Effector memory CD4-positive, alpha-beta T cell (primary cell): ENCODE data around the gene ANKRD53.
A peak's percentile ranks its signal among the peaks of the same experiment; 100 is the strongest.
"Not testable (repeated sequence)": the region's sequence is repeated elsewhere in the genome, so short reads cannot be mapped to it uniquely, and the experiment has no call there.

ENCODE experiments used
- DNase-seq, 3 donors: peaks; one replicate each; pipeline ENCODE4 v3.0.0-alpha.2; 2020
- H3K27ac ChIP-seq: 2 replicates; pipeline ENCODE4 v1.7.0; 2013; ENCODE audit warnings: mild to moderate bottlenecking, low read length, moderate library complexity; ENCODE audit not compliant: insufficient read depth, poor library complexity, severe bottlenecking
- H3K27me3 ChIP-seq: replicated peaks from 2 replicates; pipeline ENCODE4 v1.7.0; 2013; ENCODE audit warnings: mild to moderate bottlenecking, low read length; ENCODE audit not compliant: insufficient read depth, control insufficient read depth, poor library complexity, severe bottlenecking
- H3K36me3 ChIP-seq: 2 replicates; pipeline ENCODE4 v1.7.0; 2013; ENCODE audit warnings: mild to moderate bottlenecking, low read length, moderate library complexity; ENCODE audit not compliant: control insufficient read depth, insufficient read depth
- H3K4me1 ChIP-seq: 2 replicates; pipeline ENCODE4 v1.7.0; 2013; ENCODE audit warnings: low read length, mild to moderate bottlenecking; ENCODE audit not compliant: control insufficient read depth, insufficient read depth, poor library complexity, severe bottlenecking
- H3K4me3 ChIP-seq: 2 replicates; pipeline ENCODE4 v1.7.0; 2013; ENCODE audit warnings: low read length, low read depth, mild to moderate bottlenecking; ENCODE audit not compliant: insufficient read depth, poor library complexity, severe bottlenecking
- H3K9me3 ChIP-seq: 2 replicates; pipeline ENCODE4 v1.7.0; 2013; ENCODE audit warnings: mild to moderate bottlenecking, low read length, moderate library complexity; ENCODE audit not compliant: control insufficient read depth

Gene ANKRD53

GRCh38 chr2:71005271-71006202 is 27.1 kb downstream of the ANKRD53 start:
- H3K4me3 ChIP-seq, result no peak overlapping the region
- H3K4me1 ChIP-seq, result peaks cover 9% of the 10 kb centered on the region
- H3K27me3 ChIP-seq, result no peaks in the 10 kb centered on the region
- no peak for DNase-seq
- H3K36me3 ChIP-seq, result no peaks in the 10 kb centered on the region
- no peak overlapping the region for H3K27ac ChIP-seq
- no peaks in the 10 kb centered on the region for H3K9me3 ChIP-seq

- no peaks in the 10 kb centered on the region for H3K27me3 ChIP-seq
- H3K9me3 ChIP-seq, result no peaks in the 10 kb centered on the region
- no peak overlapping the region for H3K27ac ChIP-seq
- no peak overlapping the region for H3K4me3 ChIP-seq
- no peak for DNase-seq
- peaks cover 1% of the 10 kb centered on the region for H3K4me1 ChIP-seq
- no peaks in the 10 kb centered on the region for H3K36me3 ChIP-seq
These were observed 27.9 kb downstream of the ANKRD53 start for GRCh38 chr2:71006323-71006722.

DNA sequence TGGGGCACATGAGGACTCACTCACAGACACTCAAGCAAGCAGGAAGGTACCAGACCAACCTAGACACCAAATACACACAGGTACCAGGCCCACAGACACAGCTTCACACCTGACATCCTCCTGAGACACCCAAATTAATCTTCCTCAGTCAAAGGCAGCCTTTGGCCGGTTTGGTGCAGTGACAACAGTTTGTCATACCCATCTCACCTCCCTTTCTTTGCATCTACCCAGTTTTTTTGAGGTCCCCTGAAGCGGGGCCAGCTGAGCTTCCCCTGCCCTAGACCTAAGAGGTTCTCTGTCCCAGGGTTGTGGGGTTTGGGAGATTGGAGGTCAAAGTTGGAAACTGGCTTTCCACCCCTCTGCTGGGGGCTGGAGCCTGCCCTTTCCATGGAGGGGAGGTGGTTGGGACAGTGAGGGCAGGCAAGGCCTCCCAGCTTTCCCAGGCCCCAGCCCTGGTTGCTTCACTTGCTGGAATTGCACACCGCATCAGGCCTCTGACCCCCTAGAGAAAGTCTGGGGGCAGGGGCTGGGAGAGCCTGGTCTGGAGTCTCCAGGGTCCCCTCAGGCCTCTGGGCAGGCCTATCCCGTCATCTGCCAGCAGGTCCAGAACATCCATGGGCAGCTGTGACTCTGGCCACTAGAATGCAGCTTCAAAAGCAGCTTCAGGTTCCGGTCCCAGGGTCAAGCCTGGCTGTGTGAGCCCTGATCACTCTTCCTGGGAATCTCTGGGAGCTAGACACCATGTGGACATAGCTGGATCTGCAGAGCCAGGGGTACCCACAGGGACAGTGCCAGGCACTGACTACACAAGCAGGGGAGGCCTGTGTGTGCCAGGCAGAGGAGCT is 28.7 kb downstream of the ANKRD53 start:
- no peak for DNase-seq
- no peak overlapping the region for H3K4me3 ChIP-seq
- H3K27me3 ChIP-seq, result no peaks in the 10 kb centered on the region

DNA sequence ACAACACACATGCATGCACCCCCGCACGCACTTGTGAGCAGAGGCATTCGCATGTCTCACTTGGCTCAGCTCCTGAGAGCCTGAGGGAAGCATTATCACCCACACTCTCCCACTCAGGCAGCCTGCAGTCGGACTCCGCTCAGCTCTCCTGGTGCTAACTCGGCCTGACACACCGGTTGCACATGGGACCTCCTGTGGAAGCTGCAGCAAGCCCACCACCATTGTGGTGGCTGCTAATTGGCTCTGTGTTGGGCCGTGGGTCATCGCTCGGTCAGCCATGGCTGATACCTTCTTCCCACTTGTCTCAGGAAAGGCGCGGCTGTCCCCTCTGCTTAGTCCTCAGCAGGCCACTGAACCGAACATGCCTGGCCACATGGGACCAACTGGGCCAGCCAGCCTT is 29.9 kb downstream of the ANKRD53 start:
- no peaks in the 10 kb centered on the region for H3K27me3 ChIP-seq
- H3K4me3 ChIP-seq, result no peak overlapping the region
- no peak overlapping the region for H3K27ac ChIP-seq
- no peaks in the 10 kb centered on the region for H3K4me1 ChIP-seq
- H3K9me3 ChIP-seq, result no peaks in the 10 kb centered on the region
- no peak for DNase-seq
- no peaks in the 10 kb centered on the region for H3K36me3 ChIP-seq

More for the DNA sequence above, 28.7 kb downstream of the ANKRD53 start:
- no peaks in the 10 kb centered on the region for H3K36me3 ChIP-seq
- H3K4me1 ChIP-seq, result no peaks in the 10 kb centered on the region
- no peak overlapping the region for H3K27ac ChIP-seq
- H3K9me3 ChIP-seq, result no peaks in the 10 kb centered on the region

GRCh38 chr2:71011786-71012185 is 33.4 kb downstream of the ANKRD53 start:
- not testable (repeated sequence) for H3K27ac ChIP-seq, H3K9me3 ChIP-seq, H3K27me3 ChIP-seq, H3K4me1 ChIP-seq, H3K4me3 ChIP-seq, H3K36me3 ChIP-seq, DNase-seq

DNA sequence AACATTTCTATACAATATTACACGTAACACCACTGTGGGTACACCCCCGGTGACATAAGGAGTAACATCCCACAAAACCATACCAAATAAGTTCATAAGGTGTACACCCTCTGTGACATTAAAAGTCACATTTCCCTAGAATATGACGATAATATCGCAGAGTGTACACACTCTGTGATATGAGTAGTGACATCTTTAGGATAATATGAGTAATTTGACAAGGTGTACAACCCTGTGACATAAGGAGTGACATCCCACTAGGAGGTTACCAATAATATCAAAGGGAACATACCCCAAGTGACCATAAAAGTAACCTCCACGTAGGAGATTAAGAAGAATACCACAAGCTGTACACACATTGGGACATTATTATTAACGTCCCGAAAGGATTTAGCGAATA is 40.2 kb downstream of the ANKRD53 start:
- no peaks in the 10 kb centered on the region for H3K36me3 ChIP-seq
- H3K27ac ChIP-seq, result no peak overlapping the region
- H3K27me3 ChIP-seq, result no peaks in the 10 kb centered on the region
- H3K4me1 ChIP-seq, result no peaks in the 10 kb centered on the region
- no peak for DNase-seq
- no peak overlapping the region for H3K4me3 ChIP-seq
- H3K9me3 ChIP-seq, result no peaks in the 10 kb centered on the region

DNA sequence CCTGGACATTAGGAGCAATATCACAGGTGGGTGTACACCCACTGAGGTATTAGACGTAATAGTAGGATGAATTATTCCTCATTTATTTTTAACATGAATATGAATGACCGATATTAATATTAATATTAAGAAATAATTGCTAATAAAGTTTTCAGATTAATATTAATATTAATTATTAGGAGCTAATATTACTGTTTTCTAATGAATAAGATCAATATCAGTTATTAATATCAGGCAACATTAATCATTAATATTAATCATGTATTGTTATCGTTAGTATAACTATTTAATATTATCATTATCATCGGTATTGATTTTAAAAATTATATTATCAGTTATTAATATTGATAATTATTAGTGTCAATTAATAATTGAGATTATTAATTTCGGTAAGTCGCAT is 41.6 kb downstream of the ANKRD53 start:
- H3K4me3 ChIP-seq, DNase-seq, H3K27ac ChIP-seq, H3K4me1 ChIP-seq, H3K36me3 ChIP-seq, H3K9me3 ChIP-seq, H3K27me3 ChIP-seq: not testable (repeated sequence)

DNA sequence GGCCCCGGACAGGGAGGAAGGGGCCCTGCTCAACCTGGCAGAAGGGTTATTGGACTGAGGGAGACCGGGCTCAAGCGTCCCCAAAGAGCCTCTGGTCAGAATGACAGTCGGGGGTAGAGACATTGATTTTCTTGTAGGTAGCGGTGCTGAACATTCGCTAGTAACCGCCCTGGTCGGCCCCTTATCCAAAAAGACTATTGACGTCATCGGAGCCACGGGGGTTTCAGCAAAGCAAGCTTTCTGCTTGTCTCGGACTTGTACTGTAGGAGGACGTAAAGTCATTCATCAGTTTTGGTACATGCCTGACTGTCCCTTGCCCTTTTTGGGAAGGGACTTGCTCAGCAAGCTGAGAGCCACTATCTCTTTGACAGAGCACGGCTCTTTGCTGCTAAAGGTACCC is 43.0 kb downstream of the ANKRD53 start:
- not testable (repeated sequence) for H3K36me3 ChIP-seq, H3K27ac ChIP-seq, H3K27me3 ChIP-seq, H3K4me1 ChIP-seq, H3K4me3 ChIP-seq, H3K9me3 ChIP-seq, DNase-seq

- H3K9me3 ChIP-seq, result not testable (repeated sequence)
- DNase-seq, result peak; percentile 26 to 48 (median 46)
These were observed 45.3 kb downstream of the ANKRD53 start for GRCh38 chr2:71023553-71024243.

More at GRCh38 chr2:71023553-71024243, 45.3 kb downstream of the ANKRD53 start:
- H3K27ac ChIP-seq, H3K4me1 ChIP-seq, H3K27me3 ChIP-seq, H3K4me3 ChIP-seq, H3K36me3 ChIP-seq: not testable (repeated sequence)
